Iris pigment epithelial cell (primary cell): ENCODE data around the gene TIMP4.

Source experiments
- DNase-seq: peaks from one replicate; pipeline ENCODE4 v3.0.0-alpha.2; 2011; ENCODE audit warnings: low read depth

TIMP4 gene

DNA sequence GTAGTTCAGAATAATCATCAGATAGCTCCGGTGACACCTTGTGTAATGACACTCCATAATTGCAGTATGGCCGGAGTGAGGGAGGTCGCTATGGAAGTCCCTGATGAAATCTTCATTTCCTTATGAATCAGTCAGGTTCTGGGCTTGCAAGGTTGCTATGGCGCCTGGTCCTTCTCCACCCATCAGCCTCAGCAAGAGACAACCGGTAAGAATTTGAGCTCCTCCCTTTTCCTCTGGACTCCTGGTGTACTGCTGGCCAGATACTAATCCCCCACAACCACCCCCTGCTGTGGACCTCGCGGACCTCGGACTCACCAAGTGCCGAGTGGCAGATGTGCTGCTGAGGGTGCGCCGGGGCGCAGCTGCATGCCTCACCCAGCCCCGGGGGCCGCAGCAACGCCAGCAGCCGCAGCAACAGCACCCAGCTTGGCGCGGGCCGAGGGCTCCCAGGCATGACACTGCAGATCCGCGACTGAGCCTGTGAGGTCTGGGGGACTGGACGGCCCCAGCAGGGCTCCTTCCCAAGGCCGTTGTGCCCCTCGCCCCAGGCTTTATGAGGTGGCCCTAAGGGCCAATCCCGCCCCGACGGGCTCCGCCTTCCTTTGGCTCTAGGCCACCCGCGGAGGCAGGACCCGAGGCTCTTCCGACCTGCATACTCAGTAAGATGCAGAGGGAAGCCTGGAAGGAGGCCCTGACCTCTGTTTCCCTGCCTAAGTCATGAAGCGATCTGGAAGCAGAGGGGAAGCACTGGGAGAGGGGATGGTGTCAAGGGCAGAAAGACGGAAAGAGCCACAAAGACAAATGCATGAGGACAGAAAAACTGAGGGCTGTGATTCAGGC, at the start of gene TIMP4:
TIMP4 (minus strand) TSS at position 526 of the 840 bp plus-strand sequence; CDS start at position 454, 72 bp downstream.
- DNase-seq, result peak; percentile 84

DNA sequence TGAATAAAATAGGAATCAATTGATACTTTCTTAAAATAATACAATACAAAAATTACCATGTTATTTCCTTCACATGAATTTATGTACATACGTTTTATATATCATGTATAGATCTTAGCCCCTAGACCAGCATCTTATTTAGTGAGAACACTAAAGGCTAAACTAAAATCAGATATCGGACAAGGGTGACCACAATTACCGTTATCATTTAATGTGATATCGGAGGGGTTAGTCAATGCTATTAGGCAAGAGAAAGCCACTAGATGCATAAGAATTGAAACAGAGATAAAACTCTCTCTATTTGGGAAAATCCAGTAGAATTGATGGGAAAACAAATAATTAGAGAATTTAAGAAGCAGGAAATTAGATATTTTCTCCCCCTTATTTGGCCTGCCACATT, 46.5 kb upstream of the TIMP4 start:
- no peak for DNase-seq

DNA sequence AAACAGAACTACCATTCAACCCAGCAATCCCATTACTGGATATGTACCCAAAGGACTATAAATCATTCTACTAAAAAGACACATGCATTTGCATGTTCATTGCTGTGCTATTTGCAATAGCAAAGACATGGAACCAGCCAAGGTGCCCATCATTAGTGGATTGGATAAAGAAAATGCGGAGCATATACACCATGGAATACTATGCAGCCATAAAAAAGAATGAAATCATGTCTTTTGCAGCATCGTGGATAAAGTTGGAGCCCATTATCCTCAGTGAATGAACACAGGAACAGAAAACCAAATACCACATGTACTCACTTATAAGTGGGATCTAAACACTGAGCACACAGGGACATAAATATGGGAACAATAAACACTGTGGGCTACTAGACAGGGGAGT, 43.1 kb upstream of the TIMP4 start:
- DNase-seq, result no peak

DNA sequence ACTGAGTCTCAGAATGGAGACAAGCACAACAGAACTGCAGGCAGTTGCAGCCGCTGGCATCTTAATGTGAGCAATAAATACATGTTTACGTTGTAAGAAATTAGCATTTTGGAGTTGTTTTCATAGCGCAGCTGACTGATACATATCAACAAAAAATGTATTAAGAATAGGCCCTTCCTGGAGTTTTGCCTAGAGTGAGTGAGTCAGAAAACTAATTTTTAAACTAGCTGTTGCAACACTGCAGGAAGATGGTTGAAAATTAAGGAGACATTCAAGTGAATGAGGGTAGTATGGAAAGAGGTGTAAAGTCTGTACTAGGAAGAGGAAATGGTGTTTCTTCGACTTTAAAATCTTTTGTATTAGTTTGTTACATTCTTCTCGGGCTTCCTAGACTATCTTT, 39.6 kb upstream of the TIMP4 start:
- peak; percentile 79 for DNase-seq

DNA sequence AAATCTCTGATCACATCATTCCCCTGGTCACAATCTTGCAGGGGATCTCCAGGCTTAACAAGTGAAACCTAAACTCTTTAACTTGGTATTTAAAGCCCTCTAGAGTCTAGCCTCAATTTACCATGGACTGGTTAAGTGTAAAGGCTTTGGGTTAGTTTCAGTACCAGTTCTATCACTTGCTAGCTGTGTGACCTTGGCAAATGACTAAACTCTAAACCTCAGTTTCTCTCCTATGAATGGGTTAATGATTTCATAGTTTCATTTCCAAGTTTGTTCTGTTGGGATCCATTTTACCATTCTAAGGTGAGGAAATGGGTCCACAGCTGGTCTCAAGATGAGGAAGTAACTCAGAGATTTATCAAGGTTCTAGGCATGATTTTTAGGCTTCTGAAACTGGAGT, 38.8 kb upstream of the TIMP4 start:
- no peak for DNase-seq

DNA sequence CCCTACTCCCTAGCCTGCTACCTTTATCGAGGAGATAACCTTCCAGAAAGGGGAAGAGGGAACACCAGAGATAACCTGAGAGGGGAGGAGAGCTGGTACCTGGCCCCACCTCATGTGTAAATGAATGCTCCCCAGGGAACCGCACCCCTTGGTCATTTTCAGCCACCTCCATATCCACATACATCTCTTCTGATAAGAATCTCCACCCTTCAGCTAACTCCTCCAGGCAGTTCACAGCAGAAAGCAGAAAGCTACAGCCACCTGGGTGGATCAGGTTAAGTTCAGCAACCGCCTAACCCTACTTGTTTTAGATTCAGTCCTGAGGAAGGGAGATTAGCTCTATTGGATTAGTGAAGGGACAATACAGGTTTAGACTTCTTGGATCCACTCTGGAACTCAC, 38.0 kb upstream of the TIMP4 start:
- DNase-seq, result no peak

DNA sequence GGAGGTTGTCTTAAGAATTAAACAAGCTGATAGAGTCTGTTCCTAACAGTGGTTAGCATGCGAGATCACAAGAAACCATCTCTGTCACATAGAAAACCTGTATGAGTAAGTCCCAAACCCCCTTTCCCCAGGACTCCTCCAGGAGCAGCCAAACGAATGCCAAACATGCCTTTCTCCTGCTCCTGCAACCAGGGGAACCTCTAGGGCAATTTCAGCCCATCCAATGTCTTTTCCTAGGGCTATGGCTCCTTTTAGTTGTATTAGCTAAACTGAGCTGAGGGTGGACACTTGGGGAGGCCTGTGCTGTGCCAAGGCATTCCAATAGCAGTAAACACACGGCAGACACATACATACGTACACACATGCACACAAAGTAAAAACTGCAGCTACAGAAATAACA, 36.5 kb upstream of the TIMP4 start:
- peak; percentile 17 for DNase-seq

DNA sequence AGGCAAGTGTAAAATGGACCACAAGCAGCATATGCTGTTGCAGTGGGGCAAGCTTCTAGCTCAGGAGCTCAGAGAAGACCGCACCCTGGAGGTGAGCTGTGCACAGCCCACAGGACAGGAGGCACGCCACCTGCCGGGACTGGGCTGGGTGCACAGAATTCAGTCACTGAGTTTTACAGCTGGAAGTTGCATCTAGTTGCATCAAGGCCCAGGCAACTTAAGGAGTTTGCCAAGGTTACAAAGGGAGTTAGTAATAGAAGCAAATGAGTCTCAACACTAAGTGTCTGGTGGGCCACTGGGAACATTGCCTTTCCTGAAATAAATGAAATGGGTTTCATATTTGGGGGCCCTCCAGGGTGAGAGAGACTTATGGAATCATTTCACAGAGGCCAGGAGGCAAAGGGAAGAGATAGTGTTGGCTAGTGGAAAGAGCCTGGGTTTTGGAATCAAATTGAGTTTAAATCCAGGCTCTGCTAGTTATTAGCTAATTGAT, 36.0 kb upstream of the TIMP4 start:
- peak; percentile 31 for DNase-seq

DNA sequence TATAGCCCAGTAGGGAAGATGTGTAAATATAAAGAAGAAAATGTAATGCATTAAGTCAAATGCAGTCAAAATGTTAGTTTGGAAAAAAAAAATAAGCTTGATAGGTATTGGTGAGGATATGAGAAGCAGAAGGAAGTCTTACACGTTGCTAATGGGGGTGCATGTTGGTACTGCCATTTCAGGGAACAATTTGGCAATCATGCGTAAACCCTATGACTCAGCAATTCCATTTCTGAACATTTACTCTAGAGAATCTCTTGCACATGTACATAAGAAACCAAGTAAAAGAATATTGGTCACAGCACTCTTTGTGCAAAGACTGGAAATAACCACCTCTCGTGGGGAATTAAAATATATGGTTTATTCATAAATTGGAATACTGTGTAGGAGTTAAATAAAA, 35.5 kb upstream of the TIMP4 start:
- peak; percentile 96 for DNase-seq

DNA sequence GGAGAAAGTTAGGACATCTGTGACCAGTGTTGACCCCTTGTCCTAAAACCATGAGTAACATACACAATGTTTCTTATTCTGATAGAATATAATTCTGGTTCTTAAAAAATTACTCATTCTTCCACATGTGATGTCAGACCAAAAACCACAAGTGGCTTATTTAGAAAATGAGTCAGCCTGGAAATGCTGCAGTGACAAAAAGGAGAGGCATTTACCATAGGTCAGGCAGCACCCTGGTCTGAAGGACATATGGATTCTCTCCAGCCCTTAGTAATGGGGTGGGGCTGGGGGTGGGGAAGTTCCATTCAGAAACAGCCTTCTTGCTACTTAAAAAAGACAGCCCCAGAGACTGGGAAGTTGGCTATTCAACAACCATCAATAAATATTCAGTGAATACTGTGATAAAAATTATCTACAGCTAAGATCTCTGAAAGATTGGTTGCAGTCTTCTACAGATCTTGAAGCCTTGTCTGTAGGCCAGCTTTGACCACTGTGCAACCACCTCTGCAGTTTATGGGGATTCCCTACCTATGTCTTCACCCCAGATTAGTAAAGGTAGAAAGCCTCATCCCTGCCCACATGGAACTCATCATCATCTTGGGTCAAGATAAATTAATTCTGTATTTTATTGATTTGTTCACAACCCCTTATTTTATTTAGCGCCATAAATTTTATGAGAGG, 34.9 kb upstream of the TIMP4 start:
- peak; percentile 99 for DNase-seq

DNA sequence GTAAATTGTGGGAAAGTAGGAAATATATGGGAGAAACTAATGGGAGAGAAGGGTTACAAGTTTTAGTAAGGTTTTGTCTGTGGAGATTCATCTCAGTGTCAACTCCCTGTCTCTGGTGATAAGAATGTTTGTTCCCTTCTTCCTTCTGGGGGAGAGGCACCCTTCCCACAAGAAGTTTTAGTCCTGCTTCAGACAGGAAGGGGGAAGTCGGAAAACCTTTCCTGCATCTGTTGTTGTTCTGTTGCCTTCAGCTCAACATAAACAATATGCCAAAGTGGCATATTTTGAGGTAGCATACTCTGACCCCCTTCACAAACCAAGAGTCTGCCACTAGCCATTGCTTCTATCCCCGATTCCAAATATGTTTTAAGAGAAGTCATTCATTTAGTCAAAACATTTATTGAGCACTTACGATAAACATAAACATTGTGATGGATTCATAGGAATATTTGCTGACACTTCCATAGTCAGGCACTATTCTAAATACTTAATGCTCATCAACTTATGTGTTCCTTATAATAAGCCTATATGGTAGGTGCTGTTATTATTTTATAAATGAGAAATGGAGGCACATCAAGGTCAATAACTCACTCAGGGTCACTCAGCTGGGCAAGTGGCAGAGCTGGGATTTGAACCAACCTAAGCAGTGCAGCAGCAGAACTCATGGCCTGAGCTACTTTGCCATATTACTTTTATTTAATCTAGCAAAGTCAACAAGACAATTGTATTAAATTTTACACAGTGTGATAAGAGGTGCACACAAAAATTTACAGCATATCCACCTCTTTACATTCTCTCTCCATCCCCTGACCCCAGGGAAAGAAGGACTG, 34.2 kb upstream of the TIMP4 start:
- no peak for DNase-seq

DNA sequence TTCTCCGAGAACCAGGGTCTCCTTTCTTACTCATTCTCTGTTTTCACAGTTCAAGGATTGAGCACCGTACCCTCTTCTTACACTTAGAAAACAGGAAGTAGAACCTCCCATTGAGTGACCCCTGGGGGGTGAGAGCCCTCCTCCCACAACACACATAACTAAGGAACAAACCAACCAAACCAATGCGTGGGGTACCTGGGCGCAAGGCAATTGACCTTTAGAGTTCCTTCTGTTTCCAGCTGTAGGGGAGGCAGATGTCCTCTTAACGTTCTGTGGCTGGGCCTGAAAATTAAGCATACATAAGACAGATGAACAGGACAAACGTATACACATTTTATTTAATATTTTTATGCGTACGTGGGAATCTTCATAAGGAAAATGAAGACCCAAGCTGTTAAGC, 33.5 kb upstream of the TIMP4 start:
- no peak for DNase-seq

DNA sequence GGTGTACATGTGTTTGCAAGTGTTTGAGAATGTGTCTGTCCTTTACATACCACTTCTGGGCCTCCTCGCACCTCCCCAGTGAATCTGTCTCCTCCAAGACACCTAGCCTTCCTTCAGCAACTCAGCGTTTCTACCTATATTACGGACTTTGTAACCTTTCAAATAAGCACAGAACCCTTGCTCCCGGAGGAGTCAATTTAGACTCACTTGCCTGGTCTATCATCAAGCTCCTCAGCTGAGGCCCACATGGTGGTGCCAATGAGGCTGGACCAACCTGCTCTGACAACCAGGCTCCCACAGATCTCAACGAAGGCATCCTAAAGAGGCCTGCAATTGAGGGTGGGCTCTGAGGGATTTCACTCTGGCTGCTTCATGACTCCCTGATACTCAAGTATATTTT, 32.8 kb upstream of the TIMP4 start:
- DNase-seq, result no peak

DNA sequence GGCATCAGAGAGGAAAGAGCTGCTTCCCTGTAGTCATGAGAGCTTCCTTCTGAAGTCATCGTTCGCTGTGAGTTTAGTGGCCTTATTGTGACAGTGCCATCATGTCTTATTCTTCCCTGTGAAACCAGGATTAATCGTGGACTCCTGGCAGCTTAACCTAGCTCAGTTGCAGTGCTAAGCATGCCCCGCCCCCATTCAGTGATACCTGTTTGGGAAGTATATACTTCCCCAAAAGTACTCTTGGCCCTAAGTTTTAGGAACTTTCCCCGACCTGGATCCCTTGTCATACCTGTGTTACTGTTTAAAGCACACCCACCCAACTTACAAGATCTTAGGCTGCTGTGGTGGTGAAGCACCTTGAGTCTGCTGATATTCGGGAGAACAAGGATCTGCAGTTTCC, 32.1 kb upstream of the TIMP4 start:
- DNase-seq, result no peak

DNA sequence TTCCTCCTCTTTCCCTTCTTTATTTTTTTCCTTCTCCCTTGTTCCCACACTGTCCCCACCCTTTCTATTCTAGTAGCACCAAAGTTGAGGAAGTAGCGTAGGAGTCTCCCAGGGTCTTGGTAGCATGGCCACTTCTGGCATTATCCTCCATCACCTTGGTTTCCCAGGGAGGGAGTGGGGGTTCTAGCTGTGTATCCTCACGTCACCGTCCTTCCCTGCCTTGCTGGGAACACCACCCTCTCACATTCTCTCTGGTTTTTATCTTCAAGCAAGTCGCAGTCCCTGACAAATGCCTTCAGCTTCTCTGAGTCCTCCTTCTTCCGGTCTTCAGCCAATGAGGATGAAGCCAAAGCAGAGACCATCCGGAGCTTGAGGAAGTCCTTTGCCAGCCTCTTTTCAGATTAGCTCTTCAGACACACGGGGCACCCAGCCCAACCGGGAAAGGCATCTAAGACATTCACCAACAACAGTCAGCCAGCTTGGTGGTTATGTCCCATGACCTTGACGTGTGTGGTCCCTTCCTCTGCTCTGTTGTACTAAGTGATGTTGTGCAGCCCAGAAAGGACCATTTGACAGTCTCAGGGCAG, 31.6 kb upstream of the TIMP4 start:
- DNase-seq, result no peak

DNA sequence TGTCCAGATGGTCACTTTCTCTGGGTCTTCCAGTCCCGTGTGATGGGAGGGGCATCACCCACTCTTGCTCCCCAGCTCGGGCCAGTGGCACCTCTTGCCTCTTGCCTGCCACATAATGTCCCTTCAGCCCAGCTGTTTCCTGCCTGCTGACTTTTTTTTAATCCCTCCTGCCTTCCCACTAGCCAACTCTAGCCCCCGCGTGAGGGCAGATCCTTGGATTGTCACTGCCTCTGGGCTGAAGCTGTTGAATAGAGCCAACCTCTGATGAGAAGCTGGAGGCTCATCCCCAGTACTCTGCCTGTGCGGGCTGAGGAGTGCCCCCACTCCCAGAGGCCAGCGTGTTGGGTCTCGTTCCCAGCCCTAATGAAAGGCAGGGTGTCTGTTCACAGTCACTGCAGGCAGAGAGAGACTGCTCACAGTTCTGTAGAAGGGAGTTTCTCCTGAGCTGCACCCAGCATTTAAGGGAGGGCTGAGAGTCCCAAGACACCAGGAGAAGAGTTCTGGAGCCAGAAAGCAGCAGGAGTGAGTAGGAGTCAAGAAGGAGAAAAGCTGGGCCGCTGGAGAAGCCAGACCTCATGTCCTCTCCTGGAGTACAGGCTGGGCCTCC, 30.1 kb upstream of the TIMP4 start:
- DNase-seq, result no peak

DNA sequence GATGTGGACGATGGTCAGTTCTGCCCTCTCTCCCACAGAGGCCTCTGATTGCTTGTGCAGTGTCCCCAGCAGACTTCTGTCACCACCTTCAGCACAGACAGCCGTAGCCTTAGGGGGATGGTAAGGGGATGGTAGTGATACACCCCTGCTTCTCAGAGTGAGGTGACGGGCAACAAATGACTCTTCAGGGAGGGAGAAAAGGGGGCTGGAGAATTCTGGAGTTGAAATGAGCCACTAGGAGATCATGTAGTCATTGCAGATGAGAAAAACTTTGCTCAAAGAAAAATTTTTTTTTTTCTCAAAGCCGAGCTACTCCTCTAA, 29.6 kb upstream of the TIMP4 start:
- DNase-seq, result no peak

DNA sequence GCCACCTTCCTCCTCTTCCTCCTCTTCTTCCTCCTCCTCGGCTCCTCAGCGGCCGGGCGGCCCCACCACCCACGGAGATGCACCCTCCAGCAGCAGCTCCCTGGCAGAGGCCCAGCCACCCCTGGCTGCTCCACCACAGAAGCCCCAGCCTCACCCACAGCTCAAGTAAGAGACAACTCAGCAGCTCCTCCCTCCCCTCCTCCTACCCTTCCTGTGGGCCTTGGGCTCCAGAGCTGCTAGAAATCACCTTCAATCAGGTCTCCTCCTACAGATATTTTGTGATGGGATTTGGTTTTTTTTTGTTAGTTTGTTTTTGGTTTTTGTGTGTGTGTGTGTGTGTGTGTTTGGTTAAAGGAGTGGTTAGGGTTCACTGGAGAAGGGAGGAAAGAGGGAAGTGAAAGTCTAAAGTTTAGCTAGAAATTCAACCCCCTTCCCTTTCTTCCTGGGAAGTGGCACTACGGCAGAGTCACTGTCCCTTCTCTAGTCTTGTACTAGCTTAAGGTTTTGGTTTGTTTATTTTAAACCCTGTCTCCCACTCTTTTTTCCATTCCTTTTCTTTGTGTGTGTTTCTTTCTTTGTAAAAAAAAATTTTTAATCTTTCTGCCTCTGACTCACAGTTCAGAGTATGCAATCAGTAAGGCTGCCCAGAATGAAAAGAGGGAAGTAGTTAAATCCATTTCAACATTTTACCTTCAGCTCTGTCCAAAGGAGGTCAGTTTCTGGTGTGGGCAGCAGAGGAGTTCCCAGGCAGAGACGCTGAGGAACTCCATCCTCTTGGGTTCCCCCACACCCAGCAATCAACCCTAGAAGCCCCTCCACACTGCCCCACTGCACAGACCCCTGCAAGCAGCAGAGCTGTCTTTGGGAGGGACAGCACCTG, 29.0 kb upstream of the TIMP4 start:
- DNase-seq, result peak; percentile 78

DNA sequence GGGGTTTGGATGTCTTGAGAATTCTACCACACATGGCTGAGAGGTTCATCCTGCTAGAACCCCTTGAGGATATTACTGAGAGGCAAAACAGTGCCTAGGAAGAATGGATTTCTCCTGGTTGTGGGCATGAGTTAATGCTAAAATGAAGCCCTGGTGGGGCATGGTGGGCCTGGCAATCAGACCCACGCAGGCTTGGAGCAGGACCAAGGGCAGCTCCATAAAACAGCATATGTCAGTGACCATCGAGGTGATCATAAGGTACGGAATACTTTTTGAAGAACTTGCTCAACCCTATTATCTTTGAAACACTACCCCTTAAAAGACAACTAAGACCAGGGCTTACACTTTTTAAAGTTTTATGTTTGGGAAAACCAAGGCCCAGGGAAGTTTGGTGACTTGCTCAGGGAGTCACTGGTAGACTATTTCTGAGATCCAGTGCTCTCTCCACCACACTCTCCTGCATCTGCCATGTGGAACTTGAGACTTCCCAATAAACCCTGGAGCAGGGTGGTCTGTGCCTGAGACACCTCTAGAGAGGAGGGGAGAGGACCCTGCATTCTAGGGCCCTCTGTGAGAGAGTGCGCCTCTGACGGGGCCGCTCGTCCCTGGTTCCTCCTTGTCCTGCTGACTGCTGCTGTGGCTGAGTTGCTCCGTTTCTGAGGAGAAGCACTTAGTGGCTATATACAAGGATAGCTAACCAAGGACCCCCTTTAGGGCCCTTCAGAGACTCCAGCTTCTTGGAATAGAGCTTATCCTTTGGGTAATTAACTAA, 28.0 kb upstream of the TIMP4 start:
- DNase-seq, result no peak

DNA sequence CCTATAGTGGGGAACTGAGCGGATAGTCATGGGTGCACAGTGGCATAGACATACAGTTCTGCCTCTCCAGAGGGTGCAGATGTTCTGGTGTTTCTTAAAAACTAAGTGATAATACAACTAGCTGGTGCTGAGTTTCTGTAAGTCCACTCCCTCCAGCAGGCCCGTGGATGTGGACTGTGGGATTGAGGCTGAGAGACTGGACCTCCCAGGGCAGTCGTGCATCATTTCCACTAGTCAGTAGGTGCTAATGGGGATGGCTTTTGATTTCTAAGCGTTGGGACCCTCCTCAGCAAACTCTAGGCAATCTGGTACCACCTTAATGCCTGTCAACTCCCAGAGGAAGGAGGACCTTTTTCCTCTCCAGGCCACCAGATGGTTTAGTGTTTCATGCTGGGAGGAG, 27.3 kb upstream of the TIMP4 start:
- no peak for DNase-seq
